ENCODE measurements around the gene KCTD21.

KCTD21 gene

DNA sequence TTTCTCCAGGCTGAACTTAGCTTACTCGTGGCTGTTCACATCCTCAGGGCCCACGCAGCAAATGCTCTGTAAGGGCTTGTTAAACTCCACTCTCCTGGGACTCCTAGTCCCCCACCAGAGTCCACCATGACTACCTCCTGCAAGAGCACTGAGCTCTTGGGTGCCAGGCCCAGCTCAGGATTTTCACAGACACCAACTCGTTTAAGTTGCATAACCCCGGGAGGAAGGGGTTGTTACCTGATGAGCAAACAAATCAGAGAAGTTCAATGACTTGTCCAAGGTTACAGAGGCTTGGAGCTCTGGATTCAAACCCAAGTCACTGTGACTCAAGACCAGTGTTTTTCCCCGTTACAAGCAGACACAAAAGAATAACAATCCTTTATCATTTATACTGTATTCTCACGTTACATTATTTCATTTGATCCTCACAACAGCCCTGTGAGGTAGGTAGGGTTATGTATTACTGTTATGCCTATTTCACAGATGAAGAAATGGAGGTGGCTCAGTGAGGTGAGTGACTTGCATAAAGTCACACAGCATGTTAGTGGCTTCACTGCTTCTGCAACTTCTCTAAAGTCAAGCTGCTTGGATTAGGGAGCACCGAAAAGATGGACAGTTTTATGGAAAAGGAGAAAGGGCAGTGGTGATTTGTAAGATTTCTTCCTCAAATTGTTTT lies 17.4 kb downstream of the KCTD21 start:
- peak; percentile 24 for DNase-seq

- DNase-seq = no peak
Observed at GRCh38 chr11:78170413-78170812, 18.0 kb downstream of the KCTD21 start.

GRCh38 chr11:78168539-78169477 lies 19.6 kb downstream of the KCTD21 start:
- DNase-seq = no peak

DNA sequence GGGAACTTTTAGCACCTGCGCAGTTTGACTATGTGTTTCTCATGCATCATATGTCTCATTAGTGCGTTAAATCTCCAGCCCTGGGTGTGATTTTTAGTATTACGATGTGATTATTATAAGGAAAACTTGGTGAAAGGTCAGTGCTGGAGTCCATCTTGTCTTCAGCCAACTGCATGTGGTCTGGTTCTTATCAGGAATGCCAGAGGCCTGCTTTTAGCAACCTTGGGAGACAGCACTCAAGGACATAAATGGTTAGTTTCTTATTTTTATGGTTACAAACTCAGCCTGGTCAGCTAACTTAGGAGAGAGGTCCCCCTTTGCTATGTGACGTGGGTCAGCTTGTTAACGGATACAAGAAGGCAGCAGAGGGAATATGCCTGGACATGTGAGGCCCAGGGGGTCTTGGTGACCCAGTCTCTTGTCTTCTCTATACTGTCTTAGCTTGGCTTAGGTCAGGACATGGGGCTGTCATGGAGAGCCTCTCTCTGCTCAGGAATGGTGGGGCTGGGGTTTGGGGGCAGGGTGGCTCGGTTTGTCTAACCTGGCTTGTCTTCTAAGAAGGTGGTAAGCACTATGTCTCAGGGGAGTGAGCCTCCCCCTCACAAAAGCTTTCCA lies 21.5 kb downstream of the KCTD21 start:
- DNase-seq = no peak

DNA sequence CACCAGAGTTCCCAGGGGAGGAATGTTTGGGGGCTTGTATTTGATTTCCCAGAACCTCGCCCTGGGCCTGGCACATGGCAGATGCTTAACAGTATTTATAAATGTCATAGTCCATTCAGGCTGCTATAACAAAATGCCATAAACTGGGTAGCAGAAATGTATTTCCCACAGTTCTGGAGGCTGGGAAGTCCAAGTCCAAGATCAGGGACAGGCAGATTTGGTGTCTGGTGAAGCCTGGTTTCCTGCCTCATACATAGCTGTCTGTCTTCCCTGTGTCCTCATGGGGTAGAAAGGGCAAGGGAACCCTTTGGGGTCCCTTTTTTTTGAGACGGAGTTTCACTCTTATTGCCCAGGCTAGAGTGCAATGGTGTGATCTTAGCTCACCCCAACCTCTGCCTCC lies 24.0 kb downstream of the KCTD21 start:
- no peak for DNase-seq

- no peak for DNase-seq
Observed at GRCh38 chr11:78163828-78164227, 24.6 kb downstream of the KCTD21 start.

- no peak for DNase-seq
Observed at GRCh38 chr11:78161962-78162371, 26.5 kb downstream of the KCTD21 start.

DNA sequence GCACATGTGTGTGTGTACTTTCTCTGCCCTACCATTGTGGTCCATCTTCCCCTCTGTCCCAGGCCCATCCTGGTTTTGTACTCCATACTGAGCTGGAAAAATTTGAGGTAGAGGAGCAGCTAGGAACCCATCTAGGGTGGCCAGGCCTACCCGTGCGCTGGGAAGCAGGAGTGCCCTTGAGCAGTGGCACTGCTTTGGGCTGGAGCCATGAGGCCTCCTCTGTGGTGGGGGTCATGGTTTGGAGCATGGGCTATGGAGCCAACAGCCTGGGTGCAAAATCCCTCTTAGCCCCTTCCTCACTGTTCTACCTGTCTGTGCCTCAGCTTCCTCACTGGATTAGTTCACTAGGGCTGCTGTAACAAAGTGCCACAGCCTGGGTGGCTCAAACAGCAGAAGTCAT lies 27.1 kb downstream of the KCTD21 start:
- DNase-seq = no peak

DNA sequence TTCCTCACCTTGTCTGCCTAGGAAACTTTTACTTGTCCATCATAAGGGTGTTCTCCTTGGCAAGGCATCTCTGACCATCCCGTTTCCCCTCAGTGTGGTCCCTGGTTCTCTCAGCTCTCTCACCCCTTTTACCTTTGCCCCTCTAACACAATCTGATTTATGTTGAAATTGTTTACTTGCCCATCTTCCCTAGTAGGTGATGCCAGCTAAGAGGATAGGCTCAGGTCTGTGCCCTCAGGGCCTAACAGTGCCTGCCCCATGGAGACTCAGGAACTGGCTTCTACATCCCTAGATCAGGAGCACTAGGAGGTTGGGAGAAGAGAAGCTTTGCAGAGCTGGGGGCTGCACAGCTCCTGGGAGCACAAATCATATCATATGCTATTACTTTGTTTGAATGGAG lies 27.9 kb downstream of the KCTD21 start:
- no peak for DNase-seq

DNA sequence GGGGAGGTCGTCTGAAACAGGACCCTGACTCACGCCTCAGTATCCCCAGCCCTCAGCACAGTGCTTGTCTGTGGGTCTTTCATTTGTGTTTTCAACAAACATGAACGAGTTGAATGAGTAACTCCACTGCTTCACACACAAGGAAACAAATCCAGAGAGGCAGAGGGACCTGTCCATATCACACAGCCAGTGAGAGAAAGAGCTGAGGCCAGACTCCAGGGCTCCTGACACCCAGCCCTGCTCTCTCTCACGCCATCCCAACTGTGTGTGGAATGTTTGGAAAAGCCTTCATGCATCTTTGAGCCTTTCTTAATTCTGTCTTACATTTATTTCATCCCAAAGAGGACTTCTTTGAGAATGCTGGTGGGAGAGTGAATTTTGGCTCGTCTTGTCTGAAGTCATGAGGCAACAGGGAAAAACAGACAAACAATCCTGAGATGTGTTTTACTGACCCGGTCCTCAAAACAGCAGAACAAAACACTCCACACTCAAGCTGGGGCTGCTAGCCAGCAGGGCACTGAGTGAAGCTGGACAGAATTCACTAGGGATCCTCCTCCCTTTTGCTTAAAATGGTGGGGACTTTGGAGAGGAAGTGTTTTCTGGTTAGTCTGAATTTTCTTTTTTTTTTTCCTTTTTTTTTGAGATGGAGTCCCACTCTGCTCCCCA lies 29.3 kb downstream of the KCTD21 start:
- DNase-seq = no peak

- DNase-seq = no peak
Observed at GRCh38 chr11:78156127-78156844, 32.1 kb downstream of the KCTD21 start.

GRCh38 chr11:78151804-78152203 lies 36.6 kb downstream of the KCTD21 start:
- DNase-seq = no peak

DNA sequence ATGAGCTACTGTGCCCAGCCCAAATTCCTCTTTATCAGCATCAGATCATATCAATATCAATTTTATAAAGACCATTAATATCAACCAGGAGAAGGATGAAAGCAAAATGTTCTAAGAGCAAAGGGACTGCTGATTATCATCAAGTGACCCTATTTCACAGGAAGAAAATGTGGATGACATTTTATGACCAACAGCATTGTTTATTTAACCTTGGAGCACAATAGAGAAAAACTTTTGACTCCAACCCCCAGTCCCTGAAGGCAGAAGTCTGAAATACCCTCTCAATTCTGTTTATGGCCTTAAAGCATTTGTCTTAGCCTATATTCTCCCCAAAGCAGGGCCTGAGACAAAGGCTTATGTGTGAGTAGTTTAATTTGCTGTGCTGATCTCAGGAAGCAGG lies 37.7 kb downstream of the KCTD21 start:
- no peak for DNase-seq

DNA sequence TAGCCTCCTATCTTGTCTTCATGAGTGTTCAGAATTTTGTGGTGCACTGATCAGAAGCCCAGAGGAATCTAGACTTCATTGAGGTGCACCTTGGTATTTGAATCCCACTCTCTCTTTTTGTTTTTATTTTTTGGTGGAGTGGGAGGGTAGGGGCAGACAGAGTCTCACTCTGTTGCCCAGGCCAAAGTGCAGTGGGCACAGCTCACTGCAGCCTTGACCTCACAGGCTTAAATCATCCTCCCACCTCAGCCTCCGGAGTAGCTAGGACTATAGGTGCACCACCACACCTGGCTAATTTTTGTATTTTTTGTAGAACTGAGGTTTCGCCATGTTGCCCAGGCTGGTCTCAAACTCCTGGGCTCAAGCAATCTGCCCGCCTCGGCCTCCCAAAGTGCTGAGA lies 38.1 kb downstream of the KCTD21 start:
- no peak for DNase-seq

GRCh38 chr11:78149646-78150045 lies 38.8 kb downstream of the KCTD21 start:
- peak; percentile 52 for DNase-seq

- DNase-seq = no peak
Observed at GRCh38 chr11:78147807-78148206, 40.6 kb downstream of the KCTD21 start.

DNA sequence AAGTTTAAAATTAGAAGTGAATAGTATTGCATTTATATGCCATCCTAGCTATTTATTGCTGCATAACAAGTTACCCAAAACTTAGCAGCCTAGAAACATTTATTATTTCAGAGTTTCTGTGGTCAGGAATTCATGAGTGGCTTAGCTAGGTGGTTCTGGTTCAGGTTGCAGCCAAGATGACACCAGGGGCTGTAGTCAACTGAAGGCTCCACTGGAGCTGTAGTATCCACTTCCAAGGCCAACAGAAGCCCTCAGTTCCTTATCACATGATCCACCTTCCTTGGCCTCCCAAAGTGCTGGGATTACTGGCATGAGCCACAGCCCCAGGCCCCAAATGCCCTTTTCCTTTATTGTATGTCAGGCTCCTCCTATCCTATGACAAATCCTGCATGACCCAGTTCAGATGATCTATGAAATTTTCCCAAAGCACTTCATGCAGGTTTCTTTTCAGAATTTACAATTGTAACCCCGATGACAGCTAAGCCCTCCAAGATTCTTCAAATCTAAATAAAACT lies 42.9 kb downstream of the KCTD21 start:
- no peak for DNase-seq

DNA sequence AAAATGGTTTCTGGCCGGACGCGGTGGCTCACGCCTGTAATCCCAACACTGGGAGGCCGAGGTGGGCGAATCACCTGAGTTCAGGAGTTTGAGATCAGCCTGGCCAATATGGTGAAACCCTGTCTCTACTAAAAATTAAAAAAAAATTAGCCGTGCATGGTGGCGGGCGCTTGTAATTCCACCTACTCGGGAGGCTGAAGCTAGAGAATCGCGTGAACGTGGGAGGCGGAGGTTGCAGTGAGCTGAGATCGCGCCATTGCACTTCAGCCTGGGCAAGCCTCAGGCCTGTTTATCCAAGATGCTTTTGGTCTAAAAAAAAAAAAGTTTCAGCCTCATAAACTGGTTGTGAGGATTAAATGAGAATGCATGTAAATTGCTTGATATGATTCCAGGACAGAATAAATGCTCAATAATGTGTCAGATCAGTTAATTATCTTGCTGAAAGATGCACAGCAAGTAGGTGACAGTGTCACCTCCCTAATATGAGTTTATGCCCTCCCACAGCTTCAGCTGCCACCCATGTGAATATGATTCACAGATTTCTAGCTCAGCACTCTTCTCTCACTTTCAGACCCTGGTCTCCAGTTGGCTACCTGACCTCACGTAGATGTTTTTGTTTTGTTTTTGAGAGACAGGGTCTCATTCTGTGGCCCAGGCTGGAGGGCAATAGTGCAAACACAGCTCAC lies 47.9 kb downstream of the KCTD21 start:
- DNase-seq = no peak

DNA sequence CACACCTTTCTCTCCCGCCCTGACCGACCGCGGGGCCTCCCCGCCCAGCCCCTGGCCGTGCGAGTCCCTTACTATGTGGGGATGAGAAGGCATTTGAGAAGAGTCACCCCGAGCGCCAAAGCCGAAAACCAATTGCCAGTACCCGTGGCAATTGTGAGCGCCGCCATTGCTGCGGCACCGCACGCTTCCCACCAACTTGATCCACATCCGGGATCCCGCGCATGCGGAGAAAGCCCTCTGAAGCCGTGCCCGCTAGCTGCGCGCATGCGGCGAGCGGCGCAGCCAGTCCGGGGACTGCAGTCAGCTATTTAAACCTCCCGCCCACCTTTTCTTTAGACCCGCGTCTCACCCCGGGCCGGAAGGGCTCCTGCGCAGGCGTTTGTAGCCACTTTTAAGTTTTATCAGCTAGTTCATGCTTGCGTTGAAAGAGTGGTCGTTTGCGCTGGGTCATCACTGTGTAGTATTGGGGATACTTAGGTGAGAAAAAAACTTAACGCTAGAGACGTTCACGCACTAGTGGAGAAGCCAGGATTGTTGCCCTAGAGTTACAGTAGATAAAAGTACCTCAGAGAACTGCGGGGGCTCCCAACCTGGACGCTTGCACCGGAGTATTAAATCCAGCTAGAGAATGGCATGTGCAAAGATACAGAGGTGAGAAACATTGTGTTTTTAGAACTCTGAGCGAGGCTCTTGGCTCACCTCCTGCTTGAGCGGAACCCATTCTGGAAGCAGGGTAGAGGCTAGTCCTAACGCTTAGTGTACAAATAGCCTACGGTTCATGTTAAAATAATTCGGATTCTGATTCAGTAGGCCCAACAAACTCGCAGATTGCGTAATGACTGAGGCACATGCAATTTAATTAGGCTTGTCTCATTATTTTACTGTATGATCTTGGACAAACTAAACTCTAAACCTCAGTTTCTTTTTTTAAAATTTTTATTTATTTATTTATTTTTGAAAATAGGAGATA lies 48.7 kb downstream of the KCTD21 start, which contains the start of gene ALG8:
Gene ALG8, minus strand, starts transcription at position 205 of the 970 bp plus-strand sequence. Its CDS starts 38 bp downstream, at position 167.
- peak; percentile 93 for DNase-seq

DNA sequence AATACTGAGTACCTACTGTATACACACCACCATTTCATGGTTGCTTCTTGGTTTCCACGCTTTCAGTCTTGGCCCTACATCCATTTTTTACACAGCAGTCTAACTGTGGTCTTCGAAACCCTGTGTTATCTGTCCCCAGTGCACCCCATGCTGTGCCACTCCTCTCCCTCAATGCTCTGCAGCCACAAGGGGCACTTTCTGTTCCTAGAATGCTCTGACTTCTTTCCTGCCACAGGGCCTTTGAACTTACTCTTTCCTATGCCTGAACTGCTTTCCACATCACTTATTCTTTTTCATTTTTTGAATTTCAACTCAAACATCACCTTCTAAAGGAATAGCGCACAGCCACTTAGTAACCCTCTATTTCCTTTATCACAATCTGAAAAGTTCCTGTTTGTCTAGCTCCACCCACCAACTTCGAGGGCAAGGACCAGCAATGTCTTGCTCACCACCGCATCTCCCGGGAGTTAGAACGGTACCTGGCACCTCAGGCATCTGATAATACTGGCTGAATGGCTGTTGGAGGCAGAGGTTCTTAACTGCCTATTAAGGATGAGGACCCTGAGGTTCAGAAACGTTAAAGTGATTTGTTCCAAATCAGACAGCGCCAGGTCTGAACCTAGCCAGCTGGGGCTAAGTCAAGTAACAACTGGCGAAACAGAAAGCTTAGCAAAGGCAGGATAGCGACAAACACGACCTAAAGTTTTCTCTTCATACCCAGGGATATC lies 49.6 kb downstream of the KCTD21 start:
- DNase-seq = peak; percentile 51

Measured in MV-4-11 (cell line).